Endothelial cell of hepatic sinusoid (primary cell): ENCODE results near the gene FRY.

Experiments used
- in situ Hi-C: cut with HindIII; loops from 2 replicates; pipeline ENCODE4 v1.10.0; 2017; ENCODE audit warnings: low sequenced_read_pairs

FRY gene

GRCh38 chr13:32284927-32285632 is 253.5 kb downstream of the FRY start:
- in situ Hi-C loops: no loop called here

- in situ Hi-C loops: no loop called here
Observed at GRCh38 chr13:32285633-32285965, 254.0 kb downstream of the FRY start.

- in situ Hi-C loops: no loop called here
Observed at GRCh38 chr13:32297206-32297605, 265.6 kb downstream of the FRY start.

- in situ Hi-C loops: no loop called here
Observed at GRCh38 chr13:32298695-32299094, 267.1 kb downstream of the FRY start.

GRCh38 chr13:32299893-32300292 is 268.3 kb downstream of the FRY start:
- in situ Hi-C loops: no loop called here

- in situ Hi-C loops: no loop called here
Observed at GRCh38 chr13:32300406-32300805, 268.8 kb downstream of the FRY start.

- in situ Hi-C loops: no loop called here
Observed at GRCh38 chr13:32300920-32301319, 269.3 kb downstream of the FRY start.

GRCh38 chr13:32302461-32302860 is 270.9 kb downstream of the FRY start:
- in situ Hi-C loops: no loop called here

- in situ Hi-C loops: no loop called here
Observed at GRCh38 chr13:32305646-32306045, 274.1 kb downstream of the FRY start.

- in situ Hi-C loops: no loop called here
Observed at GRCh38 chr13:32309312-32310133, 277.9 kb downstream of the FRY start.

GRCh38 chr13:32310134-32310706 is 278.6 kb downstream of the FRY start:
- in situ Hi-C loops: no loop called here

- in situ Hi-C loops: no loop called here
Observed at GRCh38 chr13:32311188-32311897, 279.8 kb downstream of the FRY start.

GRCh38 chr13:32314271-32315237 is 283.0 kb downstream of the FRY start:
- in situ Hi-C loops: no loop called here

- in situ Hi-C loops: no loop called here
Observed at GRCh38 chr13:32315238-32316027, 283.9 kb downstream of the FRY start, which contains the start of the genes BRCA2 and ZAR1L. BRCA2 (plus strand) TSS chr13:32315508; CDS start chr13:32316461, 953 bp downstream. ZAR1L (minus strand) TSS chr13:32315363; CDS start chr13:32311925, 3,438 bp downstream.

- in situ Hi-C loops: no loop called here
Observed at GRCh38 chr13:32316028-32316339, 284.4 kb downstream of the FRY start.

GRCh38 chr13:32316501-32316900 is 284.9 kb downstream of the FRY start:
- in situ Hi-C loops: no loop called here

- in situ Hi-C loops: no loop called here
Observed at GRCh38 chr13:32317716-32318465, 286.3 kb downstream of the FRY start.

GRCh38 chr13:32320528-32320927 is 289.0 kb downstream of the FRY start:
- in situ Hi-C loops: no loop called here

GRCh38 chr13:32323912-32324311 is 292.3 kb downstream of the FRY start:
- in situ Hi-C loops: no loop called here
